CD4-positive, alpha-beta T cell treated with Interferon alpha-2 for 1 hour (primary cell): ENCODE data around the gene APOL1.
A peak's percentile ranks its signal among the peaks of the same experiment; 100 is the strongest.

Source experiments
- DNase-seq, 2 donors: peaks; one replicate each; pipeline ENCODE4 v3.0.0-alpha.2; 2020 to 2022

The APOL1 gene

DNA sequence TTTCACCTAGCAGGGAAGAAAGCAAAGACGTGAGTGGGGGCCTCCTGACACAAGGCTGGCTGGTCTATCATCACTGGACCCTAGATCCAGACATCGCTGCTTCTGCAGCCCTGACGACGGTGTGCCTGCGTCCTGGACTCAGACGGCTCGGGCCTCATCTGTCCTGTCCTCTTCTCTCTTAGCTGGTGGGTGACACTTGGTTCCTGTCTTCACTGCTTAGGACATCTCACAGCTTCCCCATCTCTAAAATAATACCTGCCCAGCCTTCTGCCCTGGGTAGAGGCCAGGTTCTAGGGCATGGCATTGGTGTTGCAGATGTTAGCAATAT lies 41.3 kb downstream of the APOL1 start:
- DNase-seq: no peak

DNA sequence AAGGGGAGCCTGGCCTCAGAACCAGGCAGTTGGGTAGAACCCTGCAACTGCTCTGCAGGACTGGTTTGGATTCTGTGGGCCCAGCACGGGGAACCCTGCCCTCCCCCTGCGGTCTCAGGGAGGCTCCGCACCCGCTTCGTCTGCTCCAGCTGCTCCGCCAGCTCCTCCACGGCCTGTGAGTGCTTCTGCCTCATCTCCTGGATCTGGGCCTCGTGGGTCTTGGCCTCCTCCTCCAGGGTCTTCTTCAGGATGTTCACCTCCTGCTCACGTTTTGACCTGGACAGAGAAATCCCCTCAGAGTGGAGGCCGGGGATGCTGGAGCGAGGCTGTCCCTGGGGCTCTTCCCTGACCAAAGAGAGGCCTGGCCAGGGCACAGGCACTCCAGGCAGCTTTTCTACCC lies 41.9 kb downstream of the APOL1 start:
- no peak for DNase-seq

DNA sequence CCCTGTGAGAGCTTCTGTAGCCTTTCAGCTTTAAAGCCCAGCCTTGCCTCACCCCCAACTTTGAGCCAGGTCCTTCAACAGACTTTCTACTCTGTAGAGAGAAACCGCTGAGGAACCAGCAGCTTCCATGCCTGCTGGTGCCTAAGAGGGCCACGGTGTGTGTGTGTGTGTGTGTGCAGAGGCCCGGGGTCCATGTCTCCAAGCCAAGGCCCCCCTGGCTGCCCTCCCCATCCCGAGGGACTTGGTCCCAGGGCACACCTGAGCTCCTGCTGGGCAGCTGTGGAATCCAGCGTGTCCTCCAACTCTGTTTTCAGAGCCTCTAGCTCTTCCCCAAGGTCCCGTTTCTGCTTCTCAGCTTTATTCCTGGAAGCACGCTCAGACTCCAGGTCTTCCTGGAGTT lies 42.3 kb downstream of the APOL1 start:
- DNase-seq: no peak

DNA sequence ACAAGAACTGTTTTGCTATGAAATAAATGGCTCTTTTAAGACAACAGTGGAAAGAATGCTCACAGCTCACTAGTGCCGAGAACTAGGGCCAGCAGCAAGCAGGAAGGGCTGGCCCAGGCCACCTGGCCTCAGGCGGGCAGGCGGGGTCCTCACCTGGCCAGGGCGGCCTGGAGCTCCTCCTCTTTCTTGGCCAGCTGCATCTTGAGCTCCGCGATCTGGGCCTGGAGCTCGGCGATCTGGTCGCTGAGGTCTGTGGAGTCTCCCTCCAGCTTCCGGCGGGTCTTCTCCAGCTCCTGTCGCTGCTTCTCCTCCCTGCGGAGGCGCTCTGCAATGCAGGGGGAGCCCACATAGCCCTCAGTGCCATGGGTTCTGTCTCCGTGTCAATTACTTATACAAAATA lies 43.8 kb downstream of the APOL1 start:
- DNase-seq: no peak

DNA sequence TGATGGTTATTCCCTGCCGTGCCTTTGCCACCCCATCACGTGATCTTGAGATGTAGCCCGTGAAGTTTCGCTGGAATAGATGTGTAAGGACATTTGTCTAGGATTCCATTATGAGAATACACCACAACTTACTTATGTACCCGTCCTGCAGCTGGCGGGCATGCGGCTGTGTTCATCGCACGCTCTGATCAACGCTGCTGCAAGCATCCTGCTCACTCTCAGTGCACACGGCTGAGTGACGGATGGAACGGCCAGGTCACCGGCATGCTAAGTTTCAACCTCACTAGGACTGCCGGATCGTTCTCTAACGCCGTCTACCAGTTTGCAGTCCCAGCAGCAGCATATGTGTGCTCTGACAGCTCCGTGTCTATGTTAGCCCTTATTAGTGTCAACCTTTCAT lies 44.6 kb downstream of the APOL1 start:
- no peak for DNase-seq

DNA sequence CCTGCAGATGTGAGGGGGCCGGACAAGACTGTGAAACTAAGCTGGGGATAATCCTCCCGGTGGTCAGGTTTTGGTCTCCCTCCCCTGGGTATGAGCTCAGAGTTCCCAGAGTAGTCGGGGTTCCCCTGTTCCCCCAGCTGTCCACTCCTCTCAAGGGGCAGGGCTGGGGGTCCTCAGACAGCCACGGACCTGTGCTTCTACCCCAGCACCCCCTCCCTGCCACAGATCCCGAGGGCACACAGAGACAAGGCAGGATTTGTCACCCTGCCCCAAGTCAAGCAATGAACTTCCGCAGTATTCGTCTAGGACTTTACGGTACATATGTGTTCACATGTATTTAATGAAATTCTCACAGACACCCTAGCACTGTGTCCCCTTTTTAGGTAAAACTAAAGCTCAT lies 45.2 kb downstream of the APOL1 start:
- DNase-seq: no peak

DNA sequence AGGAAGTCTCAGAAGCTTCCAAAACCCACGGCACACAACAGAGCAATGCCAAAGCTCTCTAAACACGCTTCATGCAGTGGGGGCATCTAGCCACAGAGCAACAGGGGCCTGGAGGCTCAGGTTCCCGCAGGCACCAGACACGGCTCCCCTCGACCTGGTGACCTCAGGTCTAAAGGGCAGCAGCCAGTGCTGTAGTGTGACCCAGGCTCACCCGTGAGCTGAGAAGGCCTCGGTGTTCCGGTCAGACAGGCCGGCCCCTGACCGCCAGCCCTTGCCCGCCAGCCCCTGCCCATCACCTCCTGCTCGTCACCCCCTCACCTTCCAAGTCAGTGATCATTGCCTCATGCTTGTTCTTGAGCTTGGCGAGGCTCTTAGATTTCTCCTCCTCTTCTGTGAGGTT lies 45.7 kb downstream of the APOL1 start:
- no peak for DNase-seq

DNA sequence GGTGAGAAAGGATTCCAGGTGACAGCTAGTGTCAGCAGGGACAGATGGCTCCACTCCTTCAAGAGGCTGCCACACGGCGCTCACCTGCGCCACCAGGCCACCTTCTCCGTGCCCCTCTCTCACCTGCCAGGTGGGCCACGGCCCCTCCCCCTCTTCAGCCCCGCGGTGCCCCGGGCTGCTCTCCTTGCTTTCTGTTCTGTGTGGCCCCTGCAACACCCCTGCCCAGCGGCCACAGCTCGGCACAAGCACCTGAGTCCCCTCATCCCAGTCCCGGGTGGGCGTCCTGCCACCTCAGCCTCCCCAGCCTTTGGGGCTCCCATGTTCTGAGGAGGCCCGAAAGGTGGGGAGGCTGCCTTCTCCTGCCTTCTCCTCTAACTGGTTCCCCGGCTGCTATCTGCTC lies 46.4 kb downstream of the APOL1 start:
- DNase-seq: no peak

DNA sequence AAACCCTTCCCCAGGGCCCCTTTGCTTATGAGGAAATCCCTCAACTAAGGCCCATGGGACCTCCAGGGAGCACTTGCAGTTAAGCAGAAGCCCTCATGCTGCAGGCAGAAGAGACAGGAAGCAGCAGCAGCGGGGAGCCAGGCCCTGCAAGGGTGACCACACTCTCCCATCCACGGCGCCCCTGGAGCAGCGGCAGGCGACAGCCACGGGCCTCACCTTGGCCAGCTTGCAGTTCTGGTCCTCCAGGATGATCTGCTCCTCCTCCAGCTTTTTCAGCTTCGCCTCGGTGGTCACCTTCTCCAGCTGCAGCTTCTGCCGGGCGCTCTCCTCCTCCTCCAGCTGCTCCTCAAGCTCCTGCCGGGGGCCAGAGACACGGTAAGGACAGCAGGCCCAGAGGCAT lies 47.0 kb downstream of the APOL1 start:
- no peak for DNase-seq

DNA sequence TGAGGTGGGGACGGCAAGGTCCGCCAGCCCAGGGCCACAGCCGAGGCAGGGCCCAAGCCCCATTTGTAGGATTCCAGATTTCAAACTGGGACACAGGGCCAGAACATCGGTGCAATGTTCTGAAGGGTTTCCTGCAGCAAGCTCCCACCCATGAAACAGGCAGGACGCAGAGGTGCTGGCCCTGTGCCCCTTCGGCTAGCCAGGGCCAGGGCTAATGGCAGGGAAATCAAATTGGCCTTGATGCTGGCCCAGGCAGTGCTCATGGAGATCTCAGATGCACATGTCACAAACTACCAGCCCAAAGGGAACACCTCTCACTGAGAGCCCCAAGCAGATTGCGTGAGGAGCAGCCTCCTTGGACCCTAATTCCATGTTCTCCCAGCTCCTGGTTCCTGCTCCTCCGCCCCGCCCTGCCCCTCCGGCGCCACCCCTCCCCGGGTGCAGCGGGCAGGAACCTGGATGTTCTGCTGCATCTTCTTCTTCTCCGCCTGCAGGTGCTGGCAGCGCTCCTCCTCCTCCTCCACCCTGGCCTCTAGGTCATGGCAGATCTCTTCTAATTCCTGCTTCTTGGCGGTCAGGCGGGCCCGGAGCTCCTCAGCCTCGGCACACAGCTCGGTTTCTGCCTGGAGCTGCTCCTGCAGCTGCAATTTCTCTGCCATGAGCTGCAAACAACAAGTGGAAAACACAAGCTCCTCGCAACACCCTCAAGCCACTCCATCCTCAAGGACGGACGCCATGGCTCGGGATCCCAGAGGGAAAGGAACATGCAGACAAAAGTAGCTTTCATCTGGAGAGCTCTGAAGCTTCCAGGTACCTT lies 47.7 kb downstream of the APOL1 start:
- no peak for DNase-seq

DNA sequence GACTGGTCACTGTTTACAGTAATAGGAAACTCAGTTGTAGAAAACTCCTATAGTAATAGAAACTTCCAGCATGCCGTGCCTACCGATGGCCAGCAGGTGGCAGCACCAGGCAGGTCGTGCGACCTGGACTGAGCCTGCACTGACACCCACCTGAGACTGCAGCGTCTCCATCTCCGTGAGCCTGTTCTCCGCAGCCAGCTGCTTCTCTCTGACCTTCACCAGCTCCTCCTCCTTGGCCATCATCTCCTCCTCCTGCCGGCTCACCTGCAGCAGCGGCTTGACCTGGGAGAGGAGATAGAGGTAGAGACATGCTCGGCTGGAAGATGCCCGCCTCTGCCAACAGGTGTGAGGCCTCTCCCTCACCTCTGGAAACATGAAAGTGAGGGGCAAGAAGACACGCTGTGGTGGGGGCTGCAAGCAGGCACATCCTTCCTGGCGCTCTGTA lies 48.5 kb downstream of the APOL1 start:
- peak; percentile 80 to 87 for DNase-seq

DNA sequence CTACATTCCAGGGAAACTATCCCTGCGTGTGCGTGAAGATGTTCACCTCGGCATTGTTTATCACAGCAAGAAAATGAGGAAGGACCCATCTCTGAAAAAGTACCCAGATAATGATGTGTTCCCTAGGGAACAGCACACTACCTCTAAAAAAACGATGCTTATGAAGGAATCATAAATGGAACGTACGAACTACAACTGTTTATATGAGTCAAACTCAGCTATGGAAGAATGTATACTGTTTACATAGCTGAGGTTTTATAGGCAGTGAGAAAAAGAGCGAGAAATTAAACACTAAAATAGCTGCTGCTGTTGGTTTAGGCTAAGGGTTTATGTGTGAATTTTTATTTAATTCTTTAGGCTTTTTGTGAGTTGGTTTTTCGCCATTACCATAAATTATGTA lies 48.9 kb downstream of the APOL1 start:
- DNase-seq: no peak

DNA sequence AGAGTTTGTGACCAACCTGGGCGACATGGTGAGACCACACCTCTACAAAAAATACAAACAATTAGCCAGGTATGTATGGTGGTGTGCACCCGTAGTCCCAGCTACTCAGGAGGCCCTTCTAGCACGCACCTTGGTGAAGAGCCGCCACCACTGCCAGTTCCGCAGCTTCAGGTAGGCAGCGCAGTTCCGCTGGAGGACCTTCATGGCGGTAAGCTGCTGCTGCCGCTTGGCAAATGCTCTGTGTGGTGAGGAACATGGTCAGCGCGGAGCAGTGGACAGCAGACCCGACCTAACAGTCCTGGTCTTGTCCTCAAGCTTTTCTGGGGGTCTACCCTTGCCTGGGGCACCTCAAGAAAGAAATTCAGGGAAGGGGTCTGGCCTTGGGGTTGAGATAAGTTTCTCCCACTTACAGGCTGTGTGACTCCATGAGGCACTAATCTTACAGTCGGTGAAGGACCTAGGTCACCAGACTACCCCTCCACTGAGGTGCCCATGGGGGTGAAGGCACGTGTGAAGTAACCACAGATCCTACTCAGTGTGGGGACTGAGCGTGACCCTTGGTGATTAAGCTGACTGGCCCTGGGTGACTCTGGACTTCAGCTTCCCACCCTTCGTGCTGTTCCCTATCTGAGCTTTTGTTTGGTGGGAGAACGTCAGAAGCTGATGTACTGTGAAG lies 49.6 kb downstream of the APOL1 start:
- DNase-seq: no peak

DNA sequence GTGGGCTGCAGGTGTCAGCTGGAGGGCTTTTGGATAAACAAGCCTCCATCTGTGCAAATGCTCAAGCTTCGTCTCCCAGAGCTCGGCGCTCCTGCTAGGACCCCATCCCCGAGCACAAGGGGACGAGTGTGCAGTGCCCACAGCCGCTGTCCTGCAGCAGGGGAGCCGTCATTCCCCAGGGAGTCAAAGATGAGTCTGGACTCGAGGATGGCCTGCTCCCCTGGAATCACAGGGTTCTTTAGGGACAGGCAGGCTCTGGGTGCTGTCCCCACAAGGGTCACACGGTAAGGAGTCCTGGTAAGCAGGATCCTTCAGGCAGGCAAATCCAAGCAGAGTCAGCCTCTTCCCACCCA lies 50.2 kb downstream of the APOL1 start:
- no peak for DNase-seq

DNA sequence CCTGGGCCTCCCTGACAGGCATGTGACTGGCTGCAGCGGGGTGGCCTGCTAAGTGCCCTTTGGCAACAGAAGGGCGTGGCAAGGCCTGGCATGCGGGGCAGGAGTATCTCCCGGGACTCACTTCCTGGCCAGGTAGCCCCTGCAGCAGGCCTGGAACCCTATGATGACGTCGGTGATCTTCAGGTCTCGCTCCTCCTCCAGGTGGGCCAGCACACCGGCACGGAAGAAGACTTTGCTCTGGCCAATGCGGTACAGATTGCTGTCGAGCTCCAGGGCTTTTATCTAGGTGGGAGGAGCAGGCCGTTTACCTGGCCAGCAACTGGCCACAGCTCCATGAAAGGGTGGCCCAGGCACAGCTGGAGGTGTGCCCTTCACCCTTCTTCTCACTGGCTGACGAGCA lies 50.9 kb downstream of the APOL1 start:
- DNase-seq: no peak

DNA sequence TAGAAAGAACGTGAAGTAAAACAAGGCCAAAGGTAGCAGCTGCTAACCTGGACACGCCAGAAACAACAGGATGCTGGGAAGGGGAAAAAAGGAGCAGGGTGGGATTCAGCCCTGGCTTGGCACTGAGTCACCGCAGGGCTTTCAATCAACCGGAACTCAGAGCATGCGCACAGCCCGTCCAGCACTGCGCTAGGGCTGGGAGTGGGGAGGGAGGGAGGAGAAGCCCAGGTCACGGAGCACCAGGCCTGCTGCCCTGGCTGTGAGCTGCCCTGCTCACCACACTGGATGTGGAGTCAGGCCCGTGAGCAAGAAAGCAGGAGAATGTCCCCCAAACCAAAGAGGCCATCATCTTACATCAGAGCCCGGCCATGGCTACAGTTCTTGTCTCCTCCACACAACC lies 51.5 kb downstream of the APOL1 start:
- DNase-seq: no peak

DNA sequence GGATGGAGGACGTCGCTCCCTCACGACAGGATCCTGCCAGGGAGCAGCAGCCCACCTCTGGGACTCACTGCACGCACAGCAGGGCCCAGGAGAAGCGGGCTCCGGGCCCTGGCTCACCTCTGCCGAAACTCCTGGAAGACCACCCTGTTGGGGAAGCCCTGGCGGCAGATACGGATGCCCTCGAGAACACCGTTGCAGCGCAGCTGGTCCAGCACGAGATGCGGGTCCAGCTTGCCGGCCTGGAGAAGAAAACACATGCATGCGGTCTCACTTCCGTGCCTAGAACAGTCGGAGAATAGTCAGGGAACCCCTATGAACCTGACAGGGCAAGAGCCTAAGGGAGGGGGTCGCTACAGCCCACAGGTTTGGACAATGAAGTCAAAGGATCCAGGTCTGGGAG lies 52.9 kb downstream of the APOL1 start:
- DNase-seq: no peak

DNA sequence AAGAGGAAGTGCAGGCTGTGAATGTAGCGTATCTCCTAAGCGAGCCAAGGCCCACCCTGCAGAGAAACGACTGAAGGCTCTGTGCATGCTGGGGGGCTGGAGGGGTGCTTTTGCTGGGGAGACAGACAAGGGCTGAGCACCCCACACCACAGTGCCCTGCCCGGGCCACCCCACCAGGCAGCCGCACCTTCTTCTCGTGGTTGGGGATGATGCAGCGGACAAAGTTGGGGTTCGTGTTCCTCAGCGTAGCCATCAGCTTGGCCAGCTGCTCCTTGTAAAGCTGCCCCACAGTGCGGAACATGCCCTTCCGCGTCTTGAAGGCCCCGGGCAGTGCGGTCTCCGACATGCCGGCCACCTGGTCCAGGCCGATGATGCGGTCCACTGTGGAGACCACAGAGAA lies 53.3 kb downstream of the APOL1 start:
- DNase-seq: no peak

DNA sequence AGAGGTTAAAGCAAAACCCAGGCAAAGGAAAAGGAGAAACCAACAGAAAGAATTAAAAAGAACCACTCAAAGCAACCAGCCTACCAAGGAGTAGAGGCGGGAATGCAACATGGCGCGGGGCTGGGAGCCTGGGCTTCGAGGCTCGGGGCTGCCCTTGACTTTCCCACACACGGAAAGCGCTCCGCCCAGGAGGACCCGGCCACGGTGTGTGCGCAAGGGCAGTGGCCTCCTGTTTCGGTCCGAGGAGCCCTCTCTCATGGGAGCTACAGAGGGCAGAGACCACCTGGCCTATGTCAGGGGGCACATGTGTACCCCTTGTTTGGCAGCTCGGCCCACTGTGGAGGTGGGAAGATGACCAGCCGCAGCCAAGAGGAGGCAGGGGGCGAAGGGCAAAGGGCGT lies 55.9 kb downstream of the APOL1 start:
- DNase-seq: no peak

DNA sequence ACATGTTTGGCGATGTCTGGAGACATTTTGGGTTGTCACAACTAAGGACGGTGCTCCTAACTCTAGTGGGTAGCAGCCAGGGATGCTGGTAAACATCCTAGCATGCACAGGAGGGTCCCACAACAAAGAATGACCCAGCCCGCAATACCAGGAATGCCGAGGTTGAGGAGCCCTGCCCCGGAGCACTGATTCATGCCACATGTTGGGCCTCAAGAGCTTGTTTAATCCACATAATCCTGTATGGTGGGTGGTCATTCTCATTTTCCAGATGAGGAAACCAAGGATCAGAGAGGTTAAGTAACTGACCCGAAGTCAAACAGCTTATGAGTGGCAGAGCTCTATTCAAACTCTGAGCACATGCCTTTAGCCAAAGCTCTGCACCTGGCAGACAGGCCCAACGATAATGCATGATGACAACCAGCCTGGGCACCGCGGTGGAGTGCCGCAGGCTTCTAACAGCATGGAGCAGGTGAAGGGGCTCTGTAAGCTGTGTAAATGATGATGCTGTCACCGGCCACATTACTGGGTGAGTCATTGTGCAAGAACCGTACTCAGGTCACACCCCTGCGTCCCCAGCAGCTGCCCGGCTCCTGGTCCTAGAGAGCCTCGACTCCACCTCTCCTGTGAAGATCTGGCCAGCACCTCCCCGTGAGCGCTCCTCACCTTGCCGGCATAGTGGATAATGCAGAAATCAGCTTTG lies 58.6 kb downstream of the APOL1 start:
- DNase-seq: no peak

DNA sequence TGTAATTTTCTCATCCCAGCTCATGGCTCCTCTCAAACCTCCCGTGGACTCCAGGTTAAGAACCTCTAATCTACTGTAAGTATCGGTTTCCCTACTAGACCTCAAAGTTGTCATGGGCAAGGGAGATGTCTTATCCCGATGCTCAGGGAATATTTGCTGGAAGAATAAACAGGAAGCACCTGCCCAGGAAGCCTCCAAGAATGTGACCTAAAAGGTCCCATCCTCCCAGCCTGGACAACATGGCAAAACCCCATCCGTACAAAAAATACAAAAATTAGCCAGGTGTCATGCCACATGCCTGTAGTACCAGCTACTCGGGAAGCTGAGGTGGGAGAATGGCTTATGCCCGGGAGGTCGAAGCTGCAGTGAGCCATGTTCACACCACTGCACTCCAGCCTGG lies 62.4 kb downstream of the APOL1 start:
- no peak for DNase-seq

DNA sequence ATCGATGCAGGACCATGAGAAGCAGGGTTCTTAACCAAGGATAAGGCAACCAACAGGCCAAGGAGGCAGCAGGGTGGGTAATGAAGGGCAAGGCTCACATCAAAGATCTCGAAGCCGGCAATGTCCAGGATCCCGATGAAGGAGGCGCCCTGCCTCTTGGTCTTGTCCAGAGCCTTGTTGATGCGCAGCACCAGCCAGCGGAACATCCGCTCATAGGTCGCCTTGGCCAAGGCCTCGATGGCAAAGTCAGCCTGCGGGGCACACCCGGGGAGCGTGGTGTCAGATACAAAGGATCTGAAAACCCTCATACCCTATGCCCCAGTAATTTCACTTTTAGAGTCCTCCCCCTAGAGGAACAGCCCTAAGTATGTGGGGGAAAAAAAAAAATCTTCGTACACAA lies 63.5 kb downstream of the APOL1 start:
- no peak for DNase-seq
